GM12872 (cell line): ENCODE data around the gene ZNF662.
A peak's percentile ranks its signal among the peaks of the same experiment; 100 is the strongest.

ENCODE experiments used
- TF ChIP-seq, protein P1 (sequence below): IDR thresholded peaks from 3 replicates; pipeline ENCODE4 v1.5.1; 2011; ENCODE audit warnings: low read depth, mild to moderate bottlenecking, low read length, moderate library complexity; ENCODE audit not compliant: insufficient read depth

Gene ZNF662

DNA sequence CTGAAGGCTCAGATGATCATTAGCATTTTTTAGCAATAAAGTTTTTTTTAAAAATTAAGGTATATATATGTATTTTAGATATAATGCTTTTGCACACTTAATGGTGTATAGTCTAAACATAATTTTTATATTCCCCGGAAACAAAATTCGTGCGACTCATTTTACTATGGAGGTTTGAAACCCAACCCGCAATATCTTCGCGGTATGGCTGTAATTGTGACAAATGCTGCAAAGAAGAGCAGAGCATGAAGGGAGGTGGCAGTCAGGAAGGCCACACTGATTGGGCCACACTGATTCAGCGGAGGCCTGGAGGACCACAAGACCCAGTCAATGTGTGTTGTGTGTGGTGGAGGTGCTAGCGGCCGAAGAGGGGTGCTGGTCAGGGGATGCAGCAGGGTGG, 25.8 kb upstream of the ZNF662 start:
- TF ChIP-seq, protein P1, sequence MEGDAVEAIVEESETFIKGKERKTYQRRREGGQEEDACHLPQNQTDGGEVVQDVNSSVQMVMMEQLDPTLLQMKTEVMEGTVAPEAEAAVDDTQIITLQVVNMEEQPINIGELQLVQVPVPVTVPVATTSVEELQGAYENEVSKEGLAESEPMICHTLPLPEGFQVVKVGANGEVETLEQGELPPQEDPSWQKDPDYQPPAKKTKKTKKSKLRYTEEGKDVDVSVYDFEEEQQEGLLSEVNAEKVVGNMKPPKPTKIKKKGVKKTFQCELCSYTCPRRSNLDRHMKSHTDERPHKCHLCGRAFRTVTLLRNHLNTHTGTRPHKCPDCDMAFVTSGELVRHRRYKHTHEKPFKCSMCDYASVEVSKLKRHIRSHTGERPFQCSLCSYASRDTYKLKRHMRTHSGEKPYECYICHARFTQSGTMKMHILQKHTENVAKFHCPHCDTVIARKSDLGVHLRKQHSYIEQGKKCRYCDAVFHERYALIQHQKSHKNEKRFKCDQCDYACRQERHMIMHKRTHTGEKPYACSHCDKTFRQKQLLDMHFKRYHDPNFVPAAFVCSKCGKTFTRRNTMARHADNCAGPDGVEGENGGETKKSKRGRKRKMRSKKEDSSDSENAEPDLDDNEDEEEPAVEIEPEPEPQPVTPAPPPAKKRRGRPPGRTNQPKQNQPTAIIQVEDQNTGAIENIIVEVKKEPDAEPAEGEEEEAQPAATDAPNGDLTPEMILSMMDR: no peak

DNA sequence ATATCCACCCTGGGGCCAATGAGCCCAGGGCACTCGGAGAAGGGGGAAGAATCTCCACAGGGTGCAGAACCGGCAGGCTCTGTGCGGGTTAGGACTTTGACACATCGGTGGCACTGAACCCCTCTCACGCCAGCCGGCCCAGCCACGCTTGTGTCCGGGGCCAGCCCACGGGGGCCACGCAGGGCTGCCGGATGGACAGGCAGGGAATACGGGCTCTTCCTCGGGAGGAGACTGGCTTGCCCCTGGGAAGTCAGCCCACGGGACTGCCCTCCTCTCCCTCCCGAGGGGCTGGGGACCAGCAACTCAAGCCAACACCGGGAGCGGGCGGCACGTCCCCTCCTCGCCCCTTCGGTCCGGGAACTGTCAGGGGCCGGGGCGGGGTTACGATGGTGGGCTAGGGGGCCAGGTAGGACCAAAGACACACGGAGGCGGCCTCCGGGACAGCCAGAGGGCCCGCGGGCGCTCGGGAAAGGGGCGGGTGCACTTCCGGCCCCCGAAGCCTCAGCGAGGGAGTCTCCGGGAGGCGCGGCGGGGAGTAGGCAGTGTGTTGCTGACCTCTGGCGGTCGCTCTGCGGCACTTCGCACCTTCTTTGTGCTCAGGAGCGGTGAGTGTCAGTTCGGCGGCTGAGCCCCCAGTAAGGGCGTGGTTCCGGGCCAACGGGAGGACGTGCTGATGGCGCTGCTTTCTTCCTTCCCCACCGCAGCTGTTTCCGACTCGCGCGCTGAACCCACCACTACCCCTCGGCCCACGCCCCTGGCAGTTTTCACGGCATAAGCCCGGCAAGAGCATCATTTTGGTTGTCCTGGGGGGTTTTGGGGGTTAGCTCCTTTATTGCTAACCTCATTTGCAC, 25.1 kb upstream of the ZNF662 start:
- TF ChIP-seq, protein P1: peak; percentile 92

DNA sequence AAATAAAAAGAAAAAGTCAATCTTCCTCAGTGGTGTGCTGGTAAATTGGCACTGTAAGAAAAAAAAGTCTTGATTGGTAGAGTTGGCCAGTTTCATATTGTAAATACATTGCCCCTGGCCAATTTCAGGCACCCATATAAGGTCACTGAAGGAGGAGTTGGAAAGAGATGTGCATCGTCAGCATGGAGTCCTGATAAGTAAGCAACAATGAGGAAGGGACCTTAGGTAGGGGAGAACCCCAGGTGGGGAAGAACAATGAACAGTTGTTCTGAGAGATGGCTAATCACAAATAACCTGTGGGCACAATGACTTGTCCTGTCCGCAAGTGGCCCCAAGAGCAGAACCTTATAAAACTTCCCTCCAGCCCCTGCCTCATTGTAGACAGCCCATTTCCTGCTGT, 21.6 kb upstream of the ZNF662 start:
- TF ChIP-seq, protein P1: no peak

DNA sequence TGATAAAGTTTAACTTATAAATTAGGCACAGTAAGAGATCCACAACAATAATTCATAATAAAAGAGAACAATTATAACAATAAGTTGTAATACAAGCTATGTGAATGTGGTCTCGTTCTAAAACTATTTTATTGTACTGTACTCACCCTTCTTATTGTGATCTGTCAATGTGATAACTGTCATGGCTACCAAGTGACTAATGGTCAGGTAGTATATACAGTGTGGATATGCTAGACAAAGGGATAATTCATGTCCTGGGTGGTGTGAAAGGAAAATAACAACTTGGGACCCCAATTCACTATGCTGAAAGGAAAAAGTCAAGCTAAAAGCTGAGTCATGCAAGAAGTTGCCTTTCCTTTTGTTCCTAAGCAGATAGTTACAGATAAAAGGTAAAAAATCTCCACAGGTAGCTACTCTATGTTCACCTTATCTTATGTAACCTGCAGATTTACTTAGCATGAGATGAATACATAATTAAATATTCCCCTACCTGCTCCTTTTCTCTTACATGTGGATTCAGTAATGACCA, 19.6 kb upstream of the ZNF662 start:
- TF ChIP-seq, protein P1: no peak

DNA sequence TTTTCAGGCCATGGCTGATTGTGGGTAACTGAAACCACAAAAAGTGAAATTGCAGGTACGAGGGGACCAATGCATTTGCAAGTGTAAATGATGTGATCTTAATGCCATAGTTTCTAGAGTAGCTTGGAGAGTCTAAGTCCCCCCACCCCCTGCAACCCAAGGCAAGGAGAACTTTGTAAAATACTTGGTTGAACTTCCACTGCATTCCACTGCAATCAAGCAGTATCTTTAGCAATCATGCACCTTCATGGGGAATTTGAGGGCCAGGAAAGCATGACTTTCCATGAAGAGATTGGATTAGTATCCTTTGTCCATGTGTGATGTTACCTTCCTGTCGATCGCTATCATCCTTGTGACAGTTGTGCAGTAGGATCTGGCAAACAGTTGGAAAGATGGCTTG, 18.9 kb upstream of the ZNF662 start:
- TF ChIP-seq, protein P1: no peak

DNA sequence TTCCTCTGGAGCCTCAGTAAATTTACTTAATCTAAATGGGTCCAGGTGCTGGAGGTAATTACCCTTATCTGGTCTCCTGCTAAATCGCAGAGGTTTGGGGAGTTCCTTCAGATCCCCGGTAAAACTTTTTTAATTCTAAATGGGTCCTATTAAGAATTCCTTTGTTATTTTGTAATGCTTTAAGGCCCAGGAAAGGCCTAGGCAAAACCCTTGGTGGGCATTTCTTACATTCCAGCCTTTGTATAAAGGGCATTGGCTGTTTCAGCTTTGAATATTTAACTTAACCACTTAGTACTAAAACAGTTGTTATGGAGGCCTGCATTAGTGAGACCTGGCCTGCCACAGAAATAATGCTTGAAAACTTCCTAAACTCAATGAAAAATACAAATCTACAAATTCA, 14.9 kb upstream of the ZNF662 start:
- TF ChIP-seq, protein P1: no peak

DNA sequence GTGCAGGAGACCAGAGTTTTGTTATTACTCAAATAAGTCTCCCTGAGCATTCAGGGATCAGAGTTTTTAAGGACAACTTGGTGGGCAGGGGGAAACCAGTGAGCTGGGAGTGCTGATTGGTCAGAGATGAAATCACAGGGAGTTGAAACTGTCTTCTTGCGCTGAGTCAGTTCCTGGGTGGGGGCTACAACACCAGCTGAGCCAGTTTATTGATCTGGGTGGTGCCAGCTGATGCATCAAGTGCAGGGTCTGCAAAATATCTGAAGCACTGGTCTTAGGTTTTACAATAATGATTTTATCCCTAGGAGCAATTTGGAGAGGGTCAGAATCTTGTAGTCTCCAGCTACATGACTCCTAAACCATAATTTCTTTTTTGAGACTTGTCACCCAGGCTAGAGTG, 13.8 kb upstream of the ZNF662 start:
- TF ChIP-seq, protein P1: no peak
